Measurements from ENCODE around the gene GABBR2.

The GABBR2 gene

DNA sequence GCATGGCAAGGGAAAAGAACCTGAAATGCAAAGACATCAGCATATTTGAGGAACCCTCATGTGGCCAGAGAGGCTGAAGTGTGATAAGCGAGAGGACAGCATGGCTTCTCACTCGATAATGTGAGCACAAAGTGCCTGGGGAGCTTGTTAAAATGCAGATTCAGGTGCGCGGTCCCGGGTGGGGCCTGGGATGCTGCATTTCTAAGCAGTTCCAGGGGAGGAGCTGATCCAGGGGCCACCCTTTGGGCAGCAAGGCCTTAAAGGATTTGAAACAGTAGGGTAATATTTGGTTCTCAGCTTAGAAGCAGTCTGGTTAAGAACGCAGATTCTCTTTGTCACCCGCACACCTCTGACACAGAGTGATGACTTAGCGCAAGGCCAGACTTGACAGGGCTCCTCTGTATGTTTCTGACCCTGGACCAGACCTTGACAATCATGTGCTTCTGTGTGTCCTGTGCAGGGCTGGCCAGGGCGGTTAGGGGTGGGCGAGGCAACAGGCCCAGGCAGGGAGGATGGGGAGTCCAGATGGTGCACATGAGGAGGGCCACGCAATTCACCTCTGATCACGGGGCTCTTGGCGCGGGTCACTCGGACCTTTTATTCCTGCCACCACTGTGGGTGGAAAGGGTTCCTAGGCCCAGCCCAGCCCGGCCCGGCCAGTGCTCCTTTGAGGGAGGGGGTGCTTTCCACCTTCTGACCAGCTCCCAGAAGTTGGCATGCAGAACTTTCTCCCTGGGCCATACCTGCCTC lies 390.5 kb downstream of the GABBR2 start:
- TF ChIP-seq, protein P1, sequence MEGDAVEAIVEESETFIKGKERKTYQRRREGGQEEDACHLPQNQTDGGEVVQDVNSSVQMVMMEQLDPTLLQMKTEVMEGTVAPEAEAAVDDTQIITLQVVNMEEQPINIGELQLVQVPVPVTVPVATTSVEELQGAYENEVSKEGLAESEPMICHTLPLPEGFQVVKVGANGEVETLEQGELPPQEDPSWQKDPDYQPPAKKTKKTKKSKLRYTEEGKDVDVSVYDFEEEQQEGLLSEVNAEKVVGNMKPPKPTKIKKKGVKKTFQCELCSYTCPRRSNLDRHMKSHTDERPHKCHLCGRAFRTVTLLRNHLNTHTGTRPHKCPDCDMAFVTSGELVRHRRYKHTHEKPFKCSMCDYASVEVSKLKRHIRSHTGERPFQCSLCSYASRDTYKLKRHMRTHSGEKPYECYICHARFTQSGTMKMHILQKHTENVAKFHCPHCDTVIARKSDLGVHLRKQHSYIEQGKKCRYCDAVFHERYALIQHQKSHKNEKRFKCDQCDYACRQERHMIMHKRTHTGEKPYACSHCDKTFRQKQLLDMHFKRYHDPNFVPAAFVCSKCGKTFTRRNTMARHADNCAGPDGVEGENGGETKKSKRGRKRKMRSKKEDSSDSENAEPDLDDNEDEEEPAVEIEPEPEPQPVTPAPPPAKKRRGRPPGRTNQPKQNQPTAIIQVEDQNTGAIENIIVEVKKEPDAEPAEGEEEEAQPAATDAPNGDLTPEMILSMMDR (IDR thresholded peaks at IDR 0.05; ENCODE audit: low read depth, low read length, missing control alignments), result no peak
- in situ Hi-C loops (cut with HindIII; ENCODE audit: low sequenced_read_pairs), result no loop called here
- H3K4me3 ChIP-seq (ENCODE audit: low read depth, low read length), result no peak overlapping the region
- DNase-seq (ENCODE audit: low read depth), result no peak

DNA sequence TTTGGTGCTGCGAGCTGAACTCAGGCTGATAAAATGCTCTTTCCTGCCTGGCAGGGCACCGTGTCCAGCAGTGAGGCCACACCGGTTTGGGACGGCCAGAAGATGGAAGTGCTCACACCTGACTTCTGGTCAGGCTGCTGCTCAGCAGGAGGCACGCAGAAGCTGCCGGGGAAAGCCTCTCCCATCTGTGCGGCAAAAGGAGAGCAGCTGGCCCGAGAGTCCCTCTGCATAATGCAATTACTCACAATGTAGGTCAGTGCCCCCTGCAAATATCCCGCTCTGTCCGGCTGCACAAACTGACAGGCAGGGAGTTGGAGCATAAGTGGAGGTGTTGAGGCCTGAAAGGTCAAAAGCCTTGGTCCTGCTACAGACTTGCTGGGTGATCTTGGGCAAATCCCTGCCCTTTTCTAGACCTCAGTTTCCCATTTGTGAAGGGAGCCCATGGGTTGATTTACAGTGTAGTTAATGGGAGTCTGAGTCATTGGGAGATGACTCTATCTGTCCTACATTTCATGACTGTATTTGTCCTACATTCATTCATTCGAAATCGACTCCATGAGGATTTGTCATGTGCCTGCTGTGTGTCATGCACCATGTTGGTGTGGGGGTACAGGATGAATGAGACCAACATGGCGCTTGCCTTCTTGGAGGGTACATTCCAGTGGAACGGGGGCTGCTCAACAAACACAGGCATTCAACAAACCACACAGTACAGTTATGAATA lies 391.4 kb downstream of the GABBR2 start:
- no peak overlapping the region for H3K4me3 ChIP-seq (ENCODE audit: low read depth, low read length)
- in situ Hi-C loops (cut with HindIII; ENCODE audit: low sequenced_read_pairs), result no loop called here
- TF ChIP-seq, protein P1 (IDR thresholded peaks at IDR 0.05; ENCODE audit: low read depth, low read length, missing control alignments), result no peak
- no peak for DNase-seq (ENCODE audit: low read depth)

DNA sequence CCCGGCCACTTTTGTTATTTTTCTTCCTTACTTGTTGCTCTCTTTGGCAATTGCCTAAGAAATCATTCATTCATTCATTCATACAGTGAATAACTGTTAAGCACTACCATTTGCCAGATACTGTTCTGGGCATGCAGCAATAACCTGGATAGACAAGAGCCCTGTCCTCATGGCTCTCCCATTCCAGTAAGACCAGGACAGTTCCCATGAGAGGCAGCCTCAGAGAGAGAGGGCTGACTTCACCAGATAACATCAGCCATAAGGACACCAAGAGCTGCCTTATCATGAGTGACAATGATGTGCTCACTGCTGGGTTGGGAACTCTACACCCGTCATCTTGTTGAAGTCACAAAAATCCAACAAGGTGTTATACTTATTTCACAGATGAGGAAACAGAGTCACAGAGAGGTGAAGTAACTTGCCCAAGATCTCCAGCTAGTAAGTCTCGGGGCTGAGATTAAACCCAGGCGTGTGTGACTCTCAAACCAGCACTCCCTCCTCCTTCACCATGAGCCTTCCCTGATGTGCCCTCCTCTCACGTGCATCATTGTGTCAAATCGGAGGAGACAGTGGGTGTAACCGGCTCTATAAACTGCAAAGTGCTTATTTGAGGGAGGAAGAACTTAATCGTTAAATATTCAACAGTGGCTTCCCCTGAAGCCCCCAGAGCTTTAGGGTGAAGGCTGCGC lies 392.1 kb downstream of the GABBR2 start:
- DNase-seq (ENCODE audit: low read depth), result no peak
- in situ Hi-C loops (cut with HindIII; ENCODE audit: low sequenced_read_pairs), result no loop called here
- TF ChIP-seq, protein P1 (IDR thresholded peaks at IDR 0.05; ENCODE audit: low read depth, low read length, missing control alignments), result no peak
- H3K4me3 ChIP-seq (ENCODE audit: low read depth, low read length), result no peak overlapping the region

DNA sequence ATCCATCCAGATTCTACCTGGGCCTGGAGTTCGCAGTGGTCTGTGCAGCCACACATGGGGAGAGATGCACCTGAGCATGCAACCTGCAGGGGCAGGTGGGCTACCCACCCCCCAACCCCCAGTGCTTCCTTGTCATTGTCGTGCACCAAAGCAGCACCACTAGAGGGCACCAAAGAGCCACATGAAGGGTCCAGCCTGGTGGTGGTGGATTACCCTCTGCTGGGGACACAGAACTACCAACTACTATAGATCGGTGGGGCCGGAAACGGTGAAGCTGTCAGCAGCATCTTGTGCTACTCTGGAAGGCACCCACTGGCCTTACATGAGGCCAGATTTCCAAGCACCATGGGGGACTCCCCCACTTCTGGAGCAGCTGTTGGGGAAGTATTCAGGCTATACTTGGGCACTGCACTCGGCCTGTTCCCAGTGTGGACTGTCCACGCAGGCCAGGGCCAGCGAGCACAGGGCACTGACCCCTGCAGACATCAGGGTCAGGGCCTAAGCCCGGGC lies 393.1 kb downstream of the GABBR2 start:
- peak; percentile 67 for DNase-seq (ENCODE audit: low read depth)
- H3K4me3 ChIP-seq (ENCODE audit: low read depth, low read length), result no peak overlapping the region
- in situ Hi-C loops (cut with HindIII; ENCODE audit: low sequenced_read_pairs), result no loop called here
- TF ChIP-seq, protein P1 (IDR thresholded peaks at IDR 0.05; ENCODE audit: low read depth, low read length, missing control alignments), result peak; percentile 93

DNA sequence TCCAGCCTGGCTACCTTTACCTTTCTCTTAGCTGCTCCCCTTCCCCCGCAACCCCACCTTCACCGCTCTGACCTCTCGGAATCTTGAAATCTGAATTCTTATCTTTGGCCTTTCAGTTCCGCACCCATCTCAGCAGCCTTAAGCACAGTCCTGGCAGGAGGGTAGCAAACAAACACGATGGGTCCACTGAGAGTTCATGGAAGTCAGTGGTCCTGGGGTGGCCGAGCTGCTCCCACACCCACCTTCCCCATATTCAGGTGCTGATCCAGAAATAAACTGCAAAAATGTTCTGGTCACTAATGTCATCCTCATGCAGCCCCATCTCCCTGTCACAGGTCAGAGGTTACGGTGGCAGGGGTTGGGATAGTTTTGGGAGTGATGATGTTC lies 393.7 kb downstream of the GABBR2 start:
- in situ Hi-C loops (cut with HindIII; ENCODE audit: low sequenced_read_pairs), result no loop called here
- TF ChIP-seq, protein P1 (IDR thresholded peaks at IDR 0.05; ENCODE audit: low read depth, low read length, missing control alignments), result no peak

DNA sequence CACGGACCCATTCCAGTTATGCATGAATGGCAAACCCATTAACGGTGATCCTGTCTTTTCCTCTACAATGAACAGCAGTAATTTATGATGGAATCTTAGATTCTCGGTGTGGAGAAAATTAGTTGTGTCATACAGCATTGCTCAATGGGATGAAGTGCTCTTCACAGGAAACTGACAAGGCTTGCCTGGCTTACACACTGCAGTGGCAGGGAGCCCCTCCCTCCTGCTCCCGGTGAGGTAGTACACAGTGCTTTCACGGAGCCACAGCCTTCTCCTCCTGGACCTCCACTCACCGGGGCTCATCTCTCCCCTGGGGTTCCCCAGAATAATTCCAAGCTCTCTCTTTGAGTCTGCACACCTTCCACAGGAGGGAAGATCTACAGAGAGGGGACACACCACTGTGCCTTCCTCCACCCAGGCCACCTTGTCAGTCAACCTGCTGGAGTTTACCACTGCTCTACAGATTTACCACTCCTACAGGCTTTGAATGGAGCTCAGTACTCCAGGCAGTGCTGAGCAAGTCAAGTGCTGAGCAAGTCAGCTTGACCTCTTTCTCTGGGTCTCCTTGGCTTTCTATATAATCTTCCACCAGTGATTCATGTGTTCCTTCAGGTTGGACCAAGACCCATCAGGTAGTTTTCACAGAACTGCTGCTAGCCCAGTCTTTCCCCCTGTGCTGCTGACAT lies 394.2 kb downstream of the GABBR2 start:
- no peak for DNase-seq (ENCODE audit: low read depth)
- no peak overlapping the region for H3K4me3 ChIP-seq (ENCODE audit: low read depth, low read length)
- in situ Hi-C loops (cut with HindIII; ENCODE audit: low sequenced_read_pairs), result no loop called here
- TF ChIP-seq, protein P1 (IDR thresholded peaks at IDR 0.05; ENCODE audit: low read depth, low read length, missing control alignments), result no peak

More for the DNA sequence above, 393.7 kb downstream of the GABBR2 start:
- DNase-seq (ENCODE audit: low read depth), result no peak
- H3K4me3 ChIP-seq (ENCODE audit: low read depth, low read length), result no peak overlapping the region
